WI38 (cell line): ENCODE data around the gene SLC35B3.

ENCODE experiments used
- H3K4me3 ChIP-seq: 2 replicates; pipeline ENCODE4 v1.5.1; 2011; ENCODE audit warnings: low read depth, mild to moderate bottlenecking, control low read depth, low read length
- CTCF ChIP-seq: IDR thresholded peaks from 2 replicates; pipeline ENCODE4 v1.5.1; 2012; ENCODE audit warnings: low read depth, mild to moderate bottlenecking, control low read depth, low read length

Gene SLC35B3

DNA sequence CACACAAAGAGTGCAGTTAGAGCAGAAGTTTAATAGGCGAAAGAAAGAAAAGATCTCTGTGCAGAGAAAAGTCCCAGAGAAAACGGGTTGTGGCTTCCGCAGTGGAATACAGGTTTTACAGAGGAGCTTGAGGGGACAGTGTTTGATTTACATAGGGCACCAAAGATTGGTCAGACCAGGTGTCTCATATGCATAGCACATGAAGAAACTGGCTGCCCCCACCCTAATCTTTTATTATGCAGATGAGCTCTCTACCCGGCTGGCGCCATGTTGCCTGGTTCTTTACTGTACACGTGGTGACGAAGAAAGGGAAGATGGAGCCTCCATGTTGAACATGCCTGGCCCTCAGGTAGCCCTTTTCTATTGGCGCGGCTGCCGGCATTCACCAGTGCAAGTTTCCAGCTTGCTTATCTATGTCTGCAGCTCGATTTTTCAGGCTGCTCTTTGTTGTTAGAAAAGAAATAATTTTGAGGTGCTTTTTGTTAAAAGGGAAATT, 47.4 kb downstream of the SLC35B3 start:
- TF ChIP-seq CTCF, result no peak
- no peak overlapping the region for H3K4me3 ChIP-seq

DNA sequence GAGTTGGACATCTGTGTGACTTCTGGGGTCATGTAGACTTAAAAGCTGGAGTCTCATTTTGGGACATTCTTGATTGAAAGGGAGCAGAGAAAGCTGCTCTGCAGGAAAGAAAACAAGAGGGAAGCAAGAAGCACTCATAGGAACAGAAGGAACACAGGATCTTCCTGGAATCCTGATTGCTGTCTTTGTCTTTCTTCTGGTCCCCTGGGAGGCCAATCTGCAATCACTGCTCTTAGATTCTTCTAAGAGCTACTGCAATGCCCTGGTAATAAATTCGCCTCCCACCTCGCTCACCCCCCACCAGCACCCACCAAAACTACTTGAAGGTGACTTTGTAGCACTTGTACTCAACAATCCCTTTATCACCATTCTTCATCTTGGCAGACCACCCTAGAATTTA, 51.8 kb downstream of the SLC35B3 start:
- H3K4me3 ChIP-seq, result no peak overlapping the region
- TF ChIP-seq CTCF, result no peak

GRCh38 chr6:8382434-8382833, 52.9 kb downstream of the SLC35B3 start:
- no peak overlapping the region for H3K4me3 ChIP-seq
- no peak for TF ChIP-seq CTCF

DNA sequence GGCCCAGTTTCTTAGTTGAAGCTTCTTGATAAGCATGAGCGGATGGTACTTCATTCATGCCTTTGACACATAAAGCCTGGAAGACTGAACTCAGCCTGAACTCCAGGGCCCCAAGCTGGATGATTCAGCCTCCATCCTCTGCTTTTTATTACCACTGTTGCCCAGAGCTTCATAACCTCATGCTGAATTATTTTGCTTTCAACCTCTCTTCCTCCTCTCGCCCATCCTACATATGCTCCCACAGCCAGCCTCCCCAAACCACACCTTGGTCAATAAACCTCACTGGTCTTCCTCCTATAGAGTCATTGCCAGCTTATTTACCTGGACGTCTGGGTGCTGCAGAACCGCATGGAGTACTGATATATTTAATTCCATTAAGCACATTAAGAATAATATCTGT, 59.4 kb downstream of the SLC35B3 start:
- H3K4me3 ChIP-seq, result no peak overlapping the region

More for the DNA sequence above, 59.4 kb downstream of the SLC35B3 start:
- no peak for TF ChIP-seq CTCF
